CD4-positive, alpha-beta T cell treated with Interleukin-1 beta for 1 hour (primary cell): ENCODE data around the gene RNF126.
"Not testable (repeated sequence)": the region's sequence is repeated elsewhere in the genome, so short reads cannot be mapped to it uniquely, and the experiment has no call there.

Experiments used
- DNase-seq, 2 donors: peaks; one replicate each; pipeline ENCODE4 v3.0.0-alpha.2; 2020 to 2022

Gene RNF126

DNA sequence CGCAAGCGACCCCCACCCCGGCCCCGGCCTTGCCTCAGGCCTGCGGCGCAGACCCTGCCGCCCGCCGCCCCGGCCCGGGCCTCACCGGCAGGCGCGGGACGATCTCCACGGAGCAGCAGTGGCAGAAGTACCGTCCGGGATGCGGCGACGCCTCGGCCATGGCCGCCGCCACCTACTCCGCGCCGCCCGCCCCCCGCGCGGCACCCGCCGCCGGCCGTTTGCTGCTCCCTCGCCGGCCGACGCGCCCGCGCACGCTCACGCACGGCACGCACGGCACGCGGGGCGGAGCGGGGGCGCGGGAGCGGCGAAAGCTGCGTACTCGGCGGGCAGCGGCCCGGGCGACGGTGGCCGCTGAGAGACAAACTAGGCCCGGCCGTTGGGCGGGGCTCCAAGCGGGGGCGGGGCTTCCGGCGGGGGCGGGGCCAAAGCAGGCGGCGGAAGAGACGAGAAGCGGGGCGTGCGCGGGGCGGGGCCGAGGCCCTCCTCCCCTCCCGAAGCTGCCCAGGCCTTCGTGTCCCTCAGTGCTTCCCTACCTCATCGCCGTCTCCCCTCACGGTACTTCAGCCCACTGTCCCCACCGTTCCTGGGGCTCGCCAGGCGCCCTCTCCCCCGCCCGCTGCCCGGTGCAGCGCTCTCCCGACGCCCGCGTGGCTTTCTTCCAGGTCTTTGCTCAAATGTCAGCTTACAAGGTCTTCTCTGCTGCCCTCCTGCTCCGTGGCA, at the start of gene RNF126:
RNF126 (minus strand) TSS at position 253 of the 720 bp plus-strand sequence; CDS start at position 160, 93 bp downstream.
- peak; percentile 92 to 94 for DNase-seq

DNA sequence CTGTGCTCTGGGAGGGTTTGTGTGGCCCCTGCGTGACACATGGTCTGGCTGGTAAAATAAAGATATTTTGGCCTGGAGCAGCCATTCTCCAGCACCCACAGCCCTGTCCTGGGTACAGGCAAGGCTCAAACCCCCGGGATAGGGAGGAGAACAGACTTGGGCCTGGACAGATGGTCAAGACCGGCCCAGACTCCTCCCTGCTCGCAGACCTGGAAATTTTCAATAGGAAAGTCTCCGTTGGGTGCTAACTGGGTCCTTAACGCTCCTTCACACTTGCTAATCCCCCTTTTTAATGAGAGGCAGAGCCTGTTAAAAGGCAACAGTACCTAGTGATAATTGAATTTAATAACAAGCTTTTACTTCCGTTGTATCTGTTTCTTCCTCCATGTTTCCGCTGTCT, 48.2 kb upstream of the RNF126 start:
- no peak for DNase-seq

DNA sequence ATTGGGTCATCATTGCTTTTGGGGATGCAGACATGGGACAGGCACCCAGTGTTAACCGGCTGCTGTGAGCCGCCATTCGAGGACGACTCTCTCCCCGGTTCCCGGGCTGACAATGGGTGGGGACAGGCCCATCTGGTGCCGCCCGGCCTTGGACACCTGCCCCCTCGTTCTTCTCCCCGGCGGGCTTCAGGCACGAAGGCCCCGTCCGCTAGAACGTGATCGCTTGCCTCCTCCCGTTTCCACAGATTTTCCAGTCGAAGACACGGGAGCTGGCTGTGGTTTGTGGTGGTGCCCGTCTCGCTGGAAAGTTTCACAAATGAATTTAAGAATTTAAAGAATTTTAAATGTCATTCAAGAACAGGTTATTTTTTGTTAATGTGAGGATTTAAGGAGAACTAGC, 47.8 kb upstream of the RNF126 start:
- DNase-seq, result no peak

DNA sequence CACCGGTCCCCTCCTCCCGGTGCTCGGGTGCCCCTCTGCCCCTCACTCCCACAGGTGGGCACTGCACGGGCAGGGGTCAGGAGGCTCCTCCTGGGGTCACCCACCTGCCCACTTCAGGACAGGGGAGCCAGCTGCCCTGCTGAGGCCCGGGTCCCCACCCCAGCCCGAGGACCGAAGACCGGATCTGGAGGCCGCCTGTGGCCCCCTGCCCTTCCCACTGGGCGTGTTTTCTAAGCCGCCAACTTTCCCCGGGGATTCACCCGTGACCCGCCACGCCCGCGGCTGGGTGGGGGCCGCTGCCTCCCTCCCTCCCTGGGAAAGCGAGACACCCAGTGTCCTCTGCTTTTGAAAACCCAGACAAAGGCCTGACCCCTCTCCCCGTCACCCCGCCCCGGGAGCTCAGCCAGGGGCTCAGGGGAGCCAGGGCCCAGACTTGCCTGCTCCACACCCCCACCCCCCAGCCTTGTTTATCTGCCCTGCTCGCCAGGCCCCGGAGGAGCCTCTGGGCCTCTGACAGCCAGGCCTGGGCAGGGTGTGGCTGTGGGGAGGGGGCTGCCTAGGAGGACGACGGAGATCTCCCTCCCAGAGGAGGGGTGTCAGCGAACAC, 47.1 kb upstream of the RNF126 start:
- no peak for DNase-seq

DNA sequence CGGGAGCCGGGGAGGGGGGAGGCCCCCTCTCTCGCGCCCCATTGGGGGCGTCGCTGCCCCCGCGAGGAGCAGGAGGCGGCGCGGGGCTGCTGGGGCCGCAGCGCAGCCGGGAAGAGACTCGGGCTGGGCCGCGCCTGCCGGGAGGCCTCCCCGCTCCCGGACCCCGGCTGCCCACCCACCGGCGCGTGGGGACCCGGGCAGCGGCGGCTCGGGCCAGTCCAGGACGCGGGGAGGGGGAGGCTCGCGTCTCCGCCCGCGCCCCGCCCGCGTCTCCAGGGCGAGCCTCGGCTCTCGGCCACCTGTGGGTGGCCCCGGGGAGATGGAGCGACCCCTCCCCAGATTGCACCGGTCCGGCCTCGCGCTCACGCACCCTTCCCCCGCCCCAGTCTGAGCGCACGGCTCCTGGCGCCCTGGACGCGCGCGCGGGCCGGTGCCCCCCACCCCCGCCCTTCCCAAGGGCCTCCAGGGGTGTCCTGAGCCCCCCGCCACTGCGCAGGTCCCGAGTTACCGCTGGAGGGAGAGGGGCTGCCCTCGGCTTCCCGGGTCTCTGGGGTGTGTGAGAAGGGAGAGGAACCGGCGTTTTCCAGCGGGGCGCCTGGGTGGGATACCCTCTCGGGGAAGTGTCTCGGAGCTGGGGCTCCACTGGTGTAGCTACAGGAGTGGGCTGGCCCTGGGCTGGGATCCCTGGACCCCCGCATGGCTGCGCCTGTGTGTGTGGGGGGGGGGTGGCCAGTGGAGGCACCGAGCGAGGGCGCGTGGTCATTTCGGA, 46.4 kb upstream of the RNF126 start:
- DNase-seq, result no peak

DNA sequence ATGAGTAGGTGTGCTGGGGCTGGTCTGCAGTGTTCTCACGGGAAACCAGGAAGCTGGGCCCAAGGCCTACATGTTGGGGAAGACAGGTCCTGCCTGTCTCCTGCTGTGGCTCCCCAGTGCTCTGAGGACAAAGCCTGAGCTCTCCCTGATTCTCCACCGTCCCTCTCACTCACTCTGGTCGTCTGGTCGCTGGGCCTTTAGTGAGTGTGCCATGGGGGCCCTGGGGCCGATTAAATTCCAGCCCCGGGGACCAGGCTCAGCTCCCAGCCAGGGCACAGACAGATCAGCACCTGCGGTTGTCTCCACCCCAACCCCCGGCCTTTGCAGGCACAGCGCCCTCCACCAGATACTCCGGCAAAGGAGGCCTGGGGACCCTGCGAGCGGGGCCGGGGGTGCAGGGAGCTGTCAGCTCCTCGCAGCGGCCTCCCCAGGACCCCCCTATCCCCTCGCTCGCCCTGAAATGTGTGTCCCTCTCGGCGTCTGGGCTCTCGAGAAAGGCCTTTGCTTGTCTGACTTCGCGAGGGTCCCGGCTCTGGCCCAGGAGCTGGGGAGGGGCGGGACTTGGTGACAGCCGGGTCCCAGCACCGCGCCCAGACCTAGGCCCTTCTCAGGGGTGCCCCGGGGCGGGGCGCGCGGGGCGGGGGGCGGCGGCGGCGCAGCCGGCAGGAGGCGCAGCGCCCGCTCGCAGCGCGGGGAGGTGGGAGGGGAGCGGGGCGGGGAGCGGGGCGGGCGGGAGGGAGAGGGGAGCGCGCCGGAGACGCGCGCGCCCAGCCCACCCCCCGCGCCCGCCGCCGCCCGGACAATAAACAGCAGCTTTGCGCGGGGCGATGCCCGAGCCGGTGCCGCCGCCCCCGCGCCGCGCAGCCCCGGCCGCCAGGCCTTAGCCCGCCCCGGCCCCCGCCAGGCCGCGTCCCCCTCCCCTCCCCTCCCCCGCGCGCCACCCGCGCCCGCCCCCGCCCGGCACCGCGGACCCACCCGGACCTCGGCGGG, 45.4 kb upstream of the RNF126 start, which contains the start of gene PALM:
PALM (plus strand) TSS at position 782 of the 990 bp plus-strand sequence. CDS start 212 bp downstream, outside the sequence.
- no peak for DNase-seq

DNA sequence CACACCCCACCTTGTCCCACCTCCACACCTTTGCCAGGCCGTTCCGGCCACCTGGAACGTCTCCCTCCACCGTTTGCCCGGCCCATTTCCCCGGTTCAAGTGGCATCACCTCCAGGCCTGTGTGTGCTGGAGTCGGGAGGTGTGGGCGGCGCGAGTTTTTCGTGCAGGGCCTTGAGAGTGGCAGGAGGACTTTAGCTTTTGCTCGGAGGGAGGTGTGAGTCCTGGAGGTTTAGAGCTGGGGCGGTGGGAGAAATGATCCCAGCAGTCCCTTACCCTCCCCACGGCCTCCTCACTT, 41.4 kb upstream of the RNF126 start:
- no peak for DNase-seq

DNA sequence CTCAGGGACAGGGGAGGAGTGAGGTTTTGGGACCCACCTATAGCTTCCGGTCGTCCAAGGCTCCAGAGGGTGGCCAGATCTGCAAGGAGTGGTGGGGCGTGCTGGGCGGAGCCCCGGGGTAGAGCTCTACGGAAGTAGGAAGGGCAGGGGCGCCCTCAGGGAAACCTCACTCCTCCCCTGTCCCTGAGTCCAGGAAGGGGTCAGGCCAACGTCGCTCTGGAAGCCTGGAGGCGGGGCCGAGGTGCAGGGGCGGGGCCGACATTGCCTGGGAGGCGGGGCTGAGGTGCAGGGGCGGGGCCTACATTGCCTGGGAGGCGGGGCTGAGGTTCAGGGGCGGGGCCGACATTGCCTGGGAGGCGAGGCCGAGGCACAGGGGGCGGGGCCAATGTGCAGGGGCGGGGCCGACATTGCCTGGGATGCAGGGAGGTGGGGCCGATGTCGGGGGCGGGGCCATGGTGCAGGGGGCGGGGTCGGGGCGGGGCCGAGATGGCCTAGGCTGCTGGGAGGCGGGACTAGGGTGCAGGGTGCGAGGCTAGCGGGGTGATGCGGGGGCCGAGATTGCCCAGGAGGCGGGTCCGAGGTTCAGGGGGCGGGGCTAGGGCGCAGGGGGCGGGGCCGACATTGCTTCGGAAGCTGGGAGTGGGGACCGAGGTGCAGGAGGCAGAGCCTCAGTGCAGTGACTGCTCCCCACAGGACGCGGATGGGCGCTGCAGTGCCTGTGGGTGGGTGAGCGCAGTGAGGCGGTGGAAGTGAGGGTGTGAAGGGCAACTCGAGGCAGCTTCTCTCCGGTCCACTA, 40.8 kb upstream of the RNF126 start:
- peak; percentile 65 to 78 for DNase-seq

DNA sequence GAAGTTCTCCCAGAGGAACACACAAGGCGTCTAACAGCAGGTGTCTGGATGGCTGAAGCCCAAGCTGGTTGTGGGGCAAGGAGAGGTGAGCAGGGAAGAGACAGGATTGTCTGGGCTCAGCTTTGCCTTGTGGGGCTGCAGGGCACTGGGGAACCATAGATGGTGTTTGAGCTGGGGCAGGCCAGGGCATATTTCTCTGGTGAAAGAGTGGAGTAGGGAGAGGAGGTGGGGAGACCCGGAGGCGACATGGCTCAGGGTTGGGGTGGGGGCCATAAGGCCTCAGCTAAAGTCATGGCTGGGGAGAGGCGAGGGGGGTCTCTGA, 40.3 kb upstream of the RNF126 start:
- no peak for DNase-seq

DNA sequence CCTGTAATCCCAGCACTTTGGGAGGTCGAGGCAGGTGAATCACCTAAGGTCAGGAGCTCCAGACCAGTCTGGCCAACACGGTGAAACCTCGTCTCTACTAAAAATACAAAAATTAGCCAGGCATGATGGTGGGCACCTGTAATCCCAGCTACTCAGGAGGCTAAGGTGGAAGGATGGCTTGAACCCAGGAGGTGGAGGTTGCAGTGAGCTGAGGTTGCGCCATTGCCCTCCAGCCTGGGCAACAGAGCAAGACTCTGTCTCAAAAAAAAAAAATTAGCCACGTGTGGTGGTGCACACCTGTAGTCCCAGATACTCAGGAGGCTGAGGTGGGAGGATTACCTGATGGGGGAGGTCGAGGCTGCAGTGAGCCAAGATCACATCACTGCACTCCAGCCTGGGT, 39.8 kb upstream of the RNF126 start:
- DNase-seq, result not testable (repeated sequence)

DNA sequence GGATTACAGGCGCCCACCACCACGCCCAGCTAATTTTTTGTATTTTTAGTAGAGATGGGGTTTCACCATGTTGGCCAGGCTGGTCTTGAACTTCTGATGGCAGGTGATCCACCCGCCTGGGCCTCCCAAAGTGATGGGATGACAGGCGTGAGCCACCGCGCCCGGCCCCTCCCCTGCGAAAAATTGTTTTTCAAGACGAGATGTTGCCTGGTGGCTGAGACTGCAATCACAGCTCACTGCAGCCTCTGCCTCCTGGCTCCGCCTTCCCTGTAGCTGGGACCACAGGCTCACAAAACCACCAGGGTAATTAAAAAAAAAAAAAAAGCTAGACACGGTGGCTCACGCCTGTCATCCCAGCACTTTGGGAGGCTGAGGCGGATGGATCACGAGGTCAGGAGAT, 36.9 kb upstream of the RNF126 start:
- DNase-seq, result peak in 1 of 2 donors; percentile 32

DNA sequence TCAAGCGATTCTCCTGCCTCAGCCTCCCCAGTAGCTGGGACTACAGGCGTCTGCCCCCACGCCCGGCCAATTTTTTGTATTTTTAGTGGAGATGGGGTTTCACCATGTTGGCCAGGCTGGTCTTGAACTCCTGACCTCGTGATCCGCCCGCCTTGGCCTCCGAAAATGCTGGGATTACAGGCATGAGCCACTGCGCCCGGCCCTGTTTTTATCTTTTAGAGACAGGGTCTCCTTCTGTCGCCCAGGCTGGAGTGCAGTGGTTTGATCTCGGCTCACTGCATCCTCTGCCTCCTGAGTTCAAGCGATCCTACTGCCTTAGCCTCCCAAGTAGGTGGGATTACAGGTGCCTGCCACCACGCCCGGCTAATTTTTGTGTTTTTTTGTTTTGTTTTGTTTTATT, 35.5 kb upstream of the RNF126 start:
- DNase-seq, result not testable (repeated sequence)

DNA sequence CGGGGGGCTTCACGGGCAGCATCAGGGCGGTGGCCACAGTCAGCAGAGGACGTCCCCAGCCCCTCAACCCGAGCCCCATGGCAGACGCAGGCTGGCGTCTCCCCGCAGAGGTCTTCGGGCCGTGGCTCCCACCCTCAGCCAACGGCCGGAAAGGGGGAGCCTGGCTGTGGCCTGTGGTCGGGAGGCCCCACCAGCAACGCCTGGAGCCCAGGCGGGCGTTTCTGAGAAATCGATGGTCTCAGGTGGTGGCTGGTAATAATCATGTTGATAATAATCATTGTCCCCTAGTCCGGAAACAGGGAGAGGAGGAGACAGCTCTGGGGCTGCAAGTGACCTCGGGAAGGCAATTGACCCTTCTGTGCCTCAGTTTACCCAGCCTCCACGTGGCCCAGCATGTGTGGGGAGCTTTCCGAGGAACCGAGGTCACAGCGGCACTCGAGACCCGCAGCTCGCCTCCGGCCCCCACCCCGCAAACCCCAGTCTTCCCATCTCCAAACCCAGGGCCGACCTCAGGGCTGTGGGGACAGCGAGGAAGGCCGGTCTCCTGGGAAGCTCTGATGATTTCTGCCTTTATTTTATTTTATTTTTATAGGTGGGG, 32.4 kb upstream of the RNF126 start, which contains the start of gene PRSS57:
PRSS57 (minus strand) TSS at position 101 of the 598 bp plus-strand sequence; CDS start at position 79, 22 bp downstream.
- no peak for DNase-seq

DNA sequence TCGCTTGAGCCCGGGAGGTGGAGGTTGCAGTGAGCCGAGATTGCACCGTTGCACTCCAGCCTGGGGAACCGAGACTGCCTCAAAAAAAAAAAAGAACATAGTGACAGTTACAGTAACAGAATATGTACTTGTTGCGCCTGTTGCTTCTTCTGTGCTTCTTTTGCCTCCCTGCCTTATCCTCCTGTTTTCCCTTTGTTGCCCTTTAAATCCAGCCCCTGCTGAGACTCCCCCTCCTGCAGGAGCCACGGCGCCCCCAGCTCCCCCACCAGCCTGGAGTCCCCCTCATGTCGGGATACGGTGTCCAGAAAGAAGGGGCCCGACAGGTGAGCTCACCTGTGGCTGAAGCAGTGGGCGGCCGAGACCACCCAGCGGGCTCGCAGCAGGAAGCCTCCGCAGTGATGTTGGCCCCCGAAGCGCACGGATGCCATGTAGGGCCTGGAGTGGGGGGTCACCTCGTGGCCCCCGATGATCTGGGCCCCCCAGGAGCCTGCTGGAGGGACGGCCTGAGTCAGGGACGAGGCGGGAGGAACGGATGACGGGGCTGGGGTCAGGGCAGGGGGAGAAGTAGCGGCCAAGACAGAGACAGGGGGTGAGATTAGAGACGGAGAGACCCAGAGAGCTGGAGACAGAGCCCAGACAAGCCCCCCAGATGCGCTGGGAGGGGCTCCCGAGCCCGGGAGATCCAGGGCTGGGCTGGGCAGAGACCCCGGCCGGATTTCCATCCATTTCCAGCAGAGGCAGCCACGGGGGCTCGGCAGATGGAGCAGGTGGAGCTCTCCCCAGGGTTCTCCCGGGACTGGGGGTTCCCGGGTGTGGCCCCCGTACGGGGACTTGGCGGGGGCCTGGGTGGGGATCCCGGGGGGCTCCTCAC, 31.7 kb upstream of the RNF126 start:
- no peak for DNase-seq

DNA sequence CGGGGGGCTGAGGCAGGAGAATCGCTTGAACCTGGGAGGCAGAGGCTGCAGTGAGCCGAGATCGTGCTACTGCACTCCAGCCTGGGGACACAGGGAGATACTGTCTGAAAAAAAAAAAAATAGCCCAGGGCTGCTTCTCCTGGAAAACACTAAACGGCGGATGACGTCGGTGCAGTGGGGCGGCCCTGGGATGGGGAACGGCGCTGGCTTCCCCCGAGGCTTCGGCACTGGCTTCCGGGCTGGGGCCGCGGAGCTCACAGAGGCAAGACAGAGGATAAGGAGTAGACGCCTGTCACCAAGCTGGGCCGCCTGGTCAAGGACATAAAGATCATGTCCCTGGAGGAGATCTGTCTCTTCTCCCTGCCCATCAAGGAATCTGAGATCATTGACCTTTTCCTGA, 27.2 kb upstream of the RNF126 start:
- no peak for DNase-seq

DNA sequence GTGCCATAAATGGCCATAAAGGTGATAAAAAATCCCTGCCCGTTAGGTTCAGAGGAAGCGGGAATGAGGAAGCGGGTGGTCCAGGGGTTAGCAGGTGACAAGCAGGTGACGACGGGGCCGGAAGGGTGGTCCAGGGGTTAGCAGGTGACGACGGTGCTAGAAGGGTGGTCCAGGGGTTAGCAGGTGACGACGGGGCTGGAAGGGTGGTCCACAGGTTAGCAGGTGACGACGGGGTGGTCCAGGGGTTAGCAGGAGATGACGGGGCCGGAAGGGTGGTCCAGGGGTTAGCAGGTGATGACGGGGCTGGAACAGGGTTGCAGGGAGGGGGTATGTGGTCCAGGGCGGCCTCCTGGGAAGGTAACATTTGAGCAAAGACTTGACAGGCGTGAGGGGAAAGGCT, 26.0 kb upstream of the RNF126 start:
- DNase-seq, result no peak

DNA sequence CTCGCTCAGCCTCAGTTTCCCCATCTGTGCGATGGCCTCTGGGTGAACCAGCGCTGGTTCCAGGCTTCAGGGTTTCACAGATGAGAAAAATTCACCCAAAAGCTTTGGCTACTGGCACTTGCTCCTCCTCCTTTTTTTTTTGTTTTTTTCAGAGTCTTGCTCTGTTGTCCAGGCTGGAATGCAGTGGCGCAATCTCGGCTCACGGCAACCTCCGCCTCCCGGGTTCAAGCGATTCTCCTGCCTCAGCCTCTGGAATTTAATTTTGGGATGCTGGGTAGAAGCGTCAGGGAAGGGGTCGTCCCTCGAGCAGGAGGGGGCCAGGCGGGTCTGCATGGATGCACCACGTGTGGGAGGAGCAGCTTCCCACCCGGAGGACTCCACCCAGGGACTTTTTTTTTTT, 25.2 kb upstream of the RNF126 start:
- DNase-seq, result no peak

DNA sequence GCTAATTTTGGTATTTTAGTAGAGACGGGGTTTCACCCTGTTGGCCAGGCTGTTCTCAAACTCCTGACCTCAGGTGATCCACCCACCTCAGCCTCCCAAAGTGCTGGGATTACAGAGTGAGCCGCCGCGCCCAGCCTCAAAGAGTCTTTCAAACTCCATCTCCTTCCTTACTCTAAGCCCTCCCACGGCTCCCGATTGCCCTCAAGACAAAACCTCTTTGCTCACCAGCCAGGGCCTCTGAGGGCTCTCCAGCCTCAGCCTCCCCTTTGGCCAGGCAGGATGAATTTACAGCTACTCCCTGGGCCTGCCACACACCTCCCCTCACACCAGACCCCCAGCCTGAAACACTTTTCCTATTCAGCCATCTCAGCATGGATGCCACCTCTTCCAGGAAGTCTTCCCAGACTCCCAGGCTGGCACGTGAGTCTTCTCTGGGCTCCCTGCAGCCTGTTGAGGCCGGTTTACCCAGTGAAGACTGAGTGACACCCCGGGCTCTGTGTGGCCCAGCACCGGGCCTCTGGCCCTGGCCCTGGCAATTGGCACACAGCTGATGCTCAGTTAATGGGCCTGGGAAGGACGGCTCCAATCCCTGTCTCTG, 24.7 kb upstream of the RNF126 start:
- DNase-seq, result no peak

DNA sequence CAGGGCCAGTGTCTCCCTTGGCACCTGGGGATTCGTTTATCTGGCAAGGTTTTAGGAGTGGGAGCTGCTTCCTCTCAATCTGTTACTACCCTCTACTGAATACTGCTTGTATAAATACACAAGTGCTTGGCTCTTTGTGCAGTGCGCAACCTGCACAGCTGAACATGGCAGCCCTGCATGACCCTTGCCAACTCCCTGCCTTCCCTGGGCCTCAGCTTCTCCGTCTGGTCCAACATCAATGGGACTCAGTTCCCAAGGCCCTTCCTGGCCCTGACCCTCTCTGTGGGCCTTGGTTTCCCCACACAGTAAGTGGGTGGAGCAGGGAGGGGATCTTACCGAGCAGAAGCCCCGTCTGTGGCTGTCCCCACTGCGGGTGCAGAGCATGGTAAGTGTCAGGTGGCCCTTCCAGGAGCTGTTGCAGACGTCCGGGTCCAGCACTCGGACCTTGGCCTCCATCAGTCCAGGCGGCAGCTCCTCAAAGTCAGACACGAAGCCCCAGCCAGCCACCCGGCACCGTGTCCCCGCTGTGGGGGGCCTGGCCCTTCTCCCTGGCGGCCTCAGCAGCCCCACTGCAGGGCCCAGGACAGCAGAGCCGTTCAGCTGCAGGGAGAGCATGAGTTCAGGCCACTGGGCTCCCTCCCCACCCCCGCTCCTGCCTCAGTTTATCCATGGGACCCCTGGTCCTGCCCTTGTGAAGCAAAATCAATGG, 23.7 kb upstream of the RNF126 start:
- no peak for DNase-seq
